HepG2 (cell line): Measurements from ENCODE around the gene CSNK2A1. TPM values are rescaled to one million over a fixed set of nuclear protein-coding genes. Genes with fewer than 3 reads are reported as not detected.

Experiments
- FOSL2 ChIP-seq: sonication (generic); formaldehyde crosslinking; IDR thresholded peaks from 2 replicates; pipeline ENCODE4 v1.4.0; 2020; ENCODE audit warnings: missing genetic modification reagents
- KAT8 ChIP-seq: IDR thresholded peaks from 2 replicates; pipeline ENCODE4 v1.6.1; 2016; ENCODE audit warnings: missing genetic modification reagents, missing compliant biosample characterization
- KMT2A ChIP-seq: sonication (generic); formaldehyde crosslinking; IDR thresholded peaks from 2 replicates; pipeline ENCODE4 v1.4.0; 2020; ENCODE audit warnings: missing genetic modification reagents
- NR2C2 ChIP-seq: sonication (generic); formaldehyde crosslinking; IDR thresholded peaks from 2 replicates; pipeline ENCODE4 v1.4.0; 2020; ENCODE audit warnings: missing genetic modification reagents, mild to moderate bottlenecking, moderate library complexity, borderline replicate concordance
- POGZ ChIP-seq: sonication (generic); formaldehyde crosslinking; IDR thresholded peaks from 2 replicates; pipeline ENCODE4 v1.4.0; 2020; ENCODE audit warnings: mild to moderate bottlenecking, missing genetic modification reagents
- SIN3B ChIP-seq: fragments of 150-350 bp; IDR thresholded peaks from 2 replicates; pipeline ENCODE4 v1.6.1; 2014; ENCODE audit warnings: low read length
- THYN1 ChIP-seq: sonication (generic); formaldehyde crosslinking; IDR thresholded peaks from 2 replicates; pipeline ENCODE4 v1.8.1; 2023; ENCODE audit warnings: low read depth, mild to moderate bottlenecking, moderate library complexity, missing genetic modification reagents, borderline replicate concordance
- ZBTB42 ChIP-seq: sonication (generic); formaldehyde crosslinking; IDR thresholded peaks from 2 replicates; pipeline ENCODE4 v1.5.0; 2020; ENCODE audit warnings: mild to moderate bottlenecking, missing genetic modification reagents
- ZNF44 ChIP-seq: sonication (generic); formaldehyde crosslinking; IDR thresholded peaks from 2 replicates; pipeline ENCODE4 v1.5.1; 2020; ENCODE audit warnings: mild to moderate bottlenecking, missing genetic modification reagents
- ZNF605 ChIP-seq: sonication (generic); formaldehyde crosslinking; IDR thresholded peaks from 2 replicates; pipeline ENCODE4 v1.8.0; 2022; ENCODE audit warnings: mild to moderate bottlenecking, missing genetic modification reagents
- polyA plus RNA-seq, 8 experiments: library from polyadenylated mRNA; depleted of rRNA in 3 of 8; stranded (reverse) in 7 of 8; unstranded in 1 of 8; fragments of >200 nt; fragmentation: Illumina TruSeq in 4 of 8; extraction: Trizol in 4 of 8; gene quantifications; 2 replicates each; pipeline versions ENCODE4 v1.2.1 to v1.2.3, GENCODE V29; 2011 to 2016; ENCODE audit warnings: low read depth in 4 of 8, missing spikeins in 1 of 8, mixed read lengths in 1 of 8; ENCODE audit not compliant: insufficient read depth in 1 of 8
- total RNA-seq, 5 experiments: library from RNA; depleted of rRNA; stranded (reverse); fragments of >200 nt; fragmentation: Illumina TruSeq; extraction: Trizol; gene quantifications; 2 replicates each; pipeline ENCODE4 v1.2.3, GENCODE V29; 2016; ENCODE audit warnings: low read depth in 1 of 5
- TF ChIP-seq, protein P1 (sequence below): sonication (generic); formaldehyde crosslinking; IDR thresholded peaks from 2 replicates; pipeline ENCODE4 v1.4.0; 2020; ENCODE audit warnings: mild to moderate bottlenecking, missing genetic modification reagents
- TF ChIP-seq, protein P2 (sequence below): sonication (generic); formaldehyde crosslinking; IDR thresholded peaks from 2 replicates; pipeline ENCODE4 v1.4.0; 2020; ENCODE audit warnings: missing genetic modification reagents, borderline replicate concordance
- TF ChIP-seq, protein P3 (sequence below): sonication (generic); formaldehyde crosslinking; IDR thresholded peaks from 2 replicates; pipeline ENCODE4 v1.4.0; 2020; ENCODE audit warnings: missing genetic modification reagents
- TF ChIP-seq, protein P4 (sequence below): sonication (generic); formaldehyde crosslinking; IDR thresholded peaks from 2 replicates; pipeline ENCODE4 v1.5.0; 2020; ENCODE audit warnings: mild to moderate bottlenecking, missing genetic modification reagents

The CSNK2A1 gene
- total and polyA plus RNA-seq, 2 of the 13 experiments (the other 11 are each of a cell fraction or from before 2014, with no cell fraction given) = 153 to 231 TPM

DNA sequence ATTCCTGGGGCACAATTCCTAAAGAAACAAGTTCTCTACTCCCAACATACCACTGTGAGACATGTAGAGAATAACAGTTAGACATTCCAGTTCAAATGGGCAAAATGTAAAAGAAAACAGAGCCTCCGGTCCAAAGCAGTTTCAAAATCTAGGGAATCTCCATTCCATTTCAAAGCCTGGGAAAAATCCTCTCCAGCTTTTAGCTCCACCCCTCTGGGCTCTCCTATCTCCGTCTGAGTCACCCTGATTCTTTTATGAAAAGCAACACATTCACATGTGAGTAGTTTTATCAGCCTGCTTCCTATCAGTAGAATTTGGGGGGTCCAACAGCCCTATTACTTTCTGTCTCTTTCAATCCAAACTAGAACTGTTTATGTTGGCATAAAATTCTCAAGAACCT lies 3.7 kb downstream of the CSNK2A1 start (continued):
- TF ChIP-seq, protein P1, sequence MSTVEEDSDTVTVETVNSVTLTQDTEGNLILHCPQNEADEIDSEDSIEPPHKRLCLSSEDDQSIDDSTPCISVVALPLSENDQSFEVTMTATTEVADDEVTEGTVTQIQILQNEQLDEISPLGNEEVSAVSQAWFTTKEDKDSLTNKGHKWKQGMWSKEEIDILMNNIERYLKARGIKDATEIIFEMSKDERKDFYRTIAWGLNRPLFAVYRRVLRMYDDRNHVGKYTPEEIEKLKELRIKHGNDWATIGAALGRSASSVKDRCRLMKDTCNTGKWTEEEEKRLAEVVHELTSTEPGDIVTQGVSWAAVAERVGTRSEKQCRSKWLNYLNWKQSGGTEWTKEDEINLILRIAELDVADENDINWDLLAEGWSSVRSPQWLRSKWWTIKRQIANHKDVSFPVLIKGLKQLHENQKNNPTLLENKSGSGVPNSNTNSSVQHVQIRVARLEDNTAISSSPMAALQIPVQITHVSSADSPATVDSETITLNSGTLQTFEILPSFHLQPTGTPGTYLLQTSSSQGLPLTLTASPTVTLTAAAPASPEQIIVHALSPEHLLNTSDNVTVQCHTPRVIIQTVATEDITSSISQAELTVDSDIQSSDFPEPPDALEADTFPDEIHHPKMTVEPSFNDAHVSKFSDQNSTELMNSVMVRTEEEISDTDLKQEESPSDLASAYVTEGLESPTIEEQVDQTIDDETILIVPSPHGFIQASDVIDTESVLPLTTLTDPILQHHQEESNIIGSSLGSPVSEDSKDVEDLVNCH = no peak
- no peak for TF ChIP-seq NR2C2 (CRISPR knock-in tag)
- TF ChIP-seq KAT8 (CRISPR knock-in tag) = 0 out of 2 replicates have a peak, but pooled peaks have one; percentile 27
- no peak for TF ChIP-seq THYN1
- no peak for TF ChIP-seq KMT2A (CRISPR knock-in tag)
- peak; percentile 74 for TF ChIP-seq FOSL2 (CRISPR knock-in tag)
- TF ChIP-seq, protein P2, sequence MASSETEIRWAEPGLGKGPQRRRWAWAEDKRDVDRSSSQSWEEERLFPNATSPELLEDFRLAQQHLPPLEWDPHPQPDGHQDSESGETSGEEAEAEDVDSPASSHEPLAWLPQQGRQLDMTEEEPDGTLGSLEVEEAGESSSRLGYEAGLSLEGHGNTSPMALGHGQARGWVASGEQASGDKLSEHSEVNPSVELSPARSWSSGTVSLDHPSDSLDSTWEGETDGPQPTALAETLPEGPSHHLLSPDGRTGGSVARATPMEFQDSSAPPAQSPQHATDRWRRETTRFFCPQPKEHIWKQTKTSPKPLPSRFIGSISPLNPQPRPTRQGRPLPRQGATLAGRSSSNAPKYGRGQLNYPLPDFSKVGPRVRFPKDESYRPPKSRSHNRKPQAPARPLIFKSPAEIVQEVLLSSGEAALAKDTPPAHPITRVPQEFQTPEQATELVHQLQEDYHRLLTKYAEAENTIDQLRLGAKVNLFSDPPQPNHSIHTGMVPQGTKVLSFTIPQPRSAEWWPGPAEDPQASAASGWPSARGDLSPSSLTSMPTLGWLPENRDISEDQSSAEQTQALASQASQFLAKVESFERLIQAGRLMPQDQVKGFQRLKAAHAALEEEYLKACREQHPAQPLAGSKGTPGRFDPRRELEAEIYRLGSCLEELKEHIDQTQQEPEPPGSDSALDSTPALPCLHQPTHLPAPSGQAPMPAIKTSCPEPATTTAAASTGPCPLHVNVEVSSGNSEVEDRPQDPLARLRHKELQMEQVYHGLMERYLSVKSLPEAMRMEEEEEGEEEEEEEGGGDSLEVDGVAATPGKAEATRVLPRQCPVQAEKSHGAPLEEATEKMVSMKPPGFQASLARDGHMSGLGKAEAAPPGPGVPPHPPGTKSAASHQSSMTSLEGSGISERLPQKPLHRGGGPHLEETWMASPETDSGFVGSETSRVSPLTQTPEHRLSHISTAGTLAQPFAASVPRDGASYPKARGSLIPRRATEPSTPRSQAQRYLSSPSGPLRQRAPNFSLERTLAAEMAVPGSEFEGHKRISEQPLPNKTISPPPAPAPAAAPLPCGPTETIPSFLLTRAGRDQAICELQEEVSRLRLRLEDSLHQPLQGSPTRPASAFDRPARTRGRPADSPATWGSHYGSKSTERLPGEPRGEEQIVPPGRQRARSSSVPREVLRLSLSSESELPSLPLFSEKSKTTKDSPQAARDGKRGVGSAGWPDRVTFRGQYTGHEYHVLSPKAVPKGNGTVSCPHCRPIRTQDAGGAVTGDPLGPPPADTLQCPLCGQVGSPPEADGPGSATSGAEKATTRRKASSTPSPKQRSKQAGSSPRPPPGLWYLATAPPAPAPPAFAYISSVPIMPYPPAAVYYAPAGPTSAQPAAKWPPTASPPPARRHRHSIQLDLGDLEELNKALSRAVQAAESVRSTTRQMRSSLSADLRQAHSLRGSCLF (CRISPR knock-in tag) = no peak
- TF ChIP-seq ZNF44 (CRISPR knock-in tag) = no peak
- TF ChIP-seq, protein P3, sequence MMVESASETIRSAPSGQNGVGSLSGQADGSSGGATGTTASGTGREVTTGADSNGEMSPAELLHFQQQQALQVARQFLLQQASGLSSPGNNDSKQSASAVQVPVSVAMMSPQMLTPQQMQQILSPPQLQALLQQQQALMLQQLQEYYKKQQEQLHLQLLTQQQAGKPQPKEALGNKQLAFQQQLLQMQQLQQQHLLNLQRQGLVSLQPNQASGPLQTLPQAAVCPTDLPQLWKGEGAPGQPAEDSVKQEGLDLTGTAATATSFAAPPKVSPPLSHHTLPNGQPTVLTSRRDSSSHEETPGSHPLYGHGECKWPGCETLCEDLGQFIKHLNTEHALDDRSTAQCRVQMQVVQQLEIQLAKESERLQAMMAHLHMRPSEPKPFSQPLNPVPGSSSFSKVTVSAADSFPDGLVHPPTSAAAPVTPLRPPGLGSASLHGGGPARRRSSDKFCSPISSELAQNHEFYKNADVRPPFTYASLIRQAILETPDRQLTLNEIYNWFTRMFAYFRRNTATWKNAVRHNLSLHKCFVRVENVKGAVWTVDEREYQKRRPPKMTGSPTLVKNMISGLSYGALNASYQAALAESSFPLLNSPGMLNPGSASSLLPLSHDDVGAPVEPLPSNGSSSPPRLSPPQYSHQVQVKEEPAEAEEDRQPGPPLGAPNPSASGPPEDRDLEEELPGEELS (CRISPR knock-in tag) = no peak
- TF ChIP-seq ZBTB42 = no peak
- TF ChIP-seq SIN3B = no peak
- TF ChIP-seq, protein P4, sequence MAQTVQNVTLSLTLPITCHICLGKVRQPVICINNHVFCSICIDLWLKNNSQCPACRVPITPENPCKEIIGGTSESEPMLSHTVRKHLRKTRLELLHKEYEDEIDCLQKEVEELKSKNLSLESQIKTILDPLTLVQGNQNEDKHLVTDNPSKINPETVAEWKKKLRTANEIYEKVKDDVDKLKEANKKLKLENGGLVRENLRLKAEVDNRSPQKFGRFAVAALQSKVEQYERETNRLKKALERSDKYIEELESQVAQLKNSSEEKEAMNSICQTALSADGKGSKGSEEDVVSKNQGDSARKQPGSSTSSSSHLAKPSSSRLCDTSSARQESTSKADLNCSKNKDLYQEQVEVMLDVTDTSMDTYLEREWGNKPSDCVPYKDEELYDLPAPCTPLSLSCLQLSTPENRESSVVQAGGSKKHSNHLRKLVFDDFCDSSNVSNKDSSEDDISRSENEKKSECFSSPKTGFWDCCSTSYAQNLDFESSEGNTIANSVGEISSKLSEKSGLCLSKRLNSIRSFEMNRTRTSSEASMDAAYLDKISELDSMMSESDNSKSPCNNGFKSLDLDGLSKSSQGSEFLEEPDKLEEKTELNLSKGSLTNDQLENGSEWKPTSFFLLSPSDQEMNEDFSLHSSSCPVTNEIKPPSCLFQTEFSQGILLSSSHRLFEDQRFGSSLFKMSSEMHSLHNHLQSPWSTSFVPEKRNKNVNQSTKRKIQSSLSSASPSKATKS (CRISPR knock-in tag) = no peak
- TF ChIP-seq POGZ (CRISPR knock-in tag) = no peak
- TF ChIP-seq ZNF605 (CRISPR knock-in tag) = no peak
- TF ChIP-seq, all 625 proteins: peak for 9
